ENCODE results near the gene LSG1. TPM values are rescaled to one million over a fixed set of nuclear protein-coding genes. Genes with fewer than 3 reads are reported as not detected.

The LSG1 gene
- total and polyA plus RNA-seq, 9 of the 15 experiments (the other 6 are each of a cell fraction or from before 2014, with no cell fraction given), result 14.9 to 73.7 (median 46.7) TPM

GRCh38 chr3:194633349-194634004, 38.5 kb downstream of the LSG1 start, which contains the start of gene TMEM44 (continued):
- TF ChIP-seq, protein P1, sequence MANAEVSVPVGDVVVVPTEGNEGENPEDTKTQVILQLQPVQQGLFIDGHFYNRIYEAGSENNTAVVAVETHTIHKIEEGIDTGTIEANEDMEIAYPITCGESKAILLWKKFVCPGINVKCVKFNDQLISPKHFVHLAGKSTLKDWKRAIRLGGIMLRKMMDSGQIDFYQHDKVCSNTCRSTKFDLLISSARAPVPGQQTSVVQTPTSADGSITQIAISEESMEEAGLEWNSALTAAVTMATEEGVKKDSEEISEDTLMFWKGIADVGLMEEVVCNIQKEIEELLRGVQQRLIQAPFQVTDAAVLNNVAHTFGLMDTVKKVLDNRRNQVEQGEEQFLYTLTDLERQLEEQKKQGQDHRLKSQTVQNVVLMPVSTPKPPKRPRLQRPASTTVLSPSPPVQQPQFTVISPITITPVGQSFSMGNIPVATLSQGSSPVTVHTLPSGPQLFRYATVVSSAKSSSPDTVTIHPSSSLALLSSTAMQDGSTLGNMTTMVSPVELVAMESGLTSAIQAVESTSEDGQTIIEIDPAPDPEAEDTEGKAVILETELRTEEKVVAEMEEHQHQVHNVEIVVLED (CRISPR knock-in tag; IDR thresholded peaks at IDR 0.05), result 0 out of 2 replicates have a peak, but pooled peaks have one; percentile 6
- TF ChIP-seq, protein P2, sequence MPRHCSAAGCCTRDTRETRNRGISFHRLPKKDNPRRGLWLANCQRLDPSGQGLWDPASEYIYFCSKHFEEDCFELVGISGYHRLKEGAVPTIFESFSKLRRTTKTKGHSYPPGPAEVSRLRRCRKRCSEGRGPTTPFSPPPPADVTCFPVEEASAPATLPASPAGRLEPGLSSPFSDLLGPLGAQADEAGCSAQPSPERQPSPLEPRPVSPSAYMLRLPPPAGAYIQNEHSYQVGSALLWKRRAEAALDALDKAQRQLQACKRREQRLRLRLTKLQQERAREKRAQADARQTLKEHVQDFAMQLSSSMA (CRISPR knock-in tag; IDR thresholded peaks at IDR 0.05), result 0 out of 2 replicates have a peak, but pooled peaks have one; percentile 40
- TF ChIP-seq ARID1B (IDR thresholded peaks at IDR 0.05) (peak; percentile 47; the same call in 1 of the 2 replicates), DDX20 (tag; IDR thresholded peaks at IDR 0.05; ENCODE audit: low read depth) (no peak), POLR2B (IDR thresholded peaks at IDR 0.05; ENCODE audit: low read depth, partially characterized antibody) (peak; percentile 34), ZKSCAN8 (CRISPR knock-in tag; IDR thresholded peaks at IDR 0.05) (no peak), NBN (IDR thresholded peaks at IDR 0.05; ENCODE audit: low read depth) (no peak), ZBTB17 (CRISPR knock-in tag; IDR thresholded peaks at IDR 0.05) (peak; percentile 51; the same call in 1 of the 2 replicates), CXXC5 (CRISPR knock-in tag; IDR thresholded peaks at IDR 0.05) (peak; percentile 82), HMG20A (CRISPR knock-in tag; conservative IDR thresholded peaks at IDR 0.05) (no peak), BRD9 (IDR thresholded peaks at IDR 0.05; ENCODE audit: low read depth, partially characterized antibody) (no peak), MNT (conservative IDR thresholded peaks at IDR 0.05) (peak; percentile 69 to 92), PCBP1 (IDR thresholded peaks at IDR 0.05; ENCODE audit: low read depth, low read length, poor library complexity, severe bottlenecking) (peak; percentile 65), CREB1 (IDR thresholded peaks at IDR 0.05) (peak; percentile 19; the same call in 1 of the 2 replicates), CREB1 (CRISPR knock-in tag; IDR thresholded peaks at IDR 0.05) (no peak), RBM25 (IDR thresholded peaks at IDR 0.05; ENCODE audit: low read depth, low read length, severe bottlenecking) (peak; percentile 51), SMAD4 (CRISPR knock-in tag; conservative IDR thresholded peaks at IDR 0.05) (peak; percentile 80), EGR1 (conservative IDR thresholded peaks at IDR 0.05) (peak; percentile 45; the same call in 1 of the 2 replicates), ZNF274 (IDR thresholded peaks at IDR 0.05; ENCODE audit: borderline replicate concordance, low read depth, low read length) (no peak)
- TF ChIP-seq, protein P3, sequence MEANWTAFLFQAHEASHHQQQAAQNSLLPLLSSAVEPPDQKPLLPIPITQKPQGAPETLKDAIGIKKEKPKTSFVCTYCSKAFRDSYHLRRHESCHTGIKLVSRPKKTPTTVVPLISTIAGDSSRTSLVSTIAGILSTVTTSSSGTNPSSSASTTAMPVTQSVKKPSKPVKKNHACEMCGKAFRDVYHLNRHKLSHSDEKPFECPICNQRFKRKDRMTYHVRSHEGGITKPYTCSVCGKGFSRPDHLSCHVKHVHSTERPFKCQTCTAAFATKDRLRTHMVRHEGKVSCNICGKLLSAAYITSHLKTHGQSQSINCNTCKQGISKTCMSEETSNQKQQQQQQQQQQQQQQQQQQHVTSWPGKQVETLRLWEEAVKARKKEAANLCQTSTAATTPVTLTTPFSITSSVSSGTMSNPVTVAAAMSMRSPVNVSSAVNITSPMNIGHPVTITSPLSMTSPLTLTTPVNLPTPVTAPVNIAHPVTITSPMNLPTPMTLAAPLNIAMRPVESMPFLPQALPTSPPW (CRISPR knock-in tag; IDR thresholded peaks at IDR 0.05), result peak; percentile 91
- TF ChIP-seq, protein P4, sequence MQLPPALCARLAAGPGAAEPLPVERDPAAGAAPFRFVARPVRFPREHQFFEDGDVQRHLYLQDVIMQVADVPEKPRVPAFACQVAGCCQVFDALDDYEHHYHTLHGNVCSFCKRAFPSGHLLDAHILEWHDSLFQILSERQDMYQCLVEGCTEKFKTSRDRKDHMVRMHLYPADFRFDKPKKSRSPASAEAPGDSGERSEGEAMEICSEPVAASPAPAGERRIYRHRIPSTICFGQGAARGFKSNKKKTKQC (CRISPR knock-in tag; IDR thresholded peaks at IDR 0.05), result peak; percentile 41; the same call in 1 of the 2 replicates

Measured in K562 (cell line).